ENCODE measurements around the gene KRT6B.

- TF ChIP-seq, protein P1, sequence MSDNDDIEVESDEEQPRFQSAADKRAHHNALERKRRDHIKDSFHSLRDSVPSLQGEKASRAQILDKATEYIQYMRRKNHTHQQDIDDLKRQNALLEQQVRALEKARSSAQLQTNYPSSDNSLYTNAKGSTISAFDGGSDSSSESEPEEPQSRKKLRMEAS (IDR thresholded peaks at IDR 0.05) = no peak
- TF ChIP-seq TAF1 (IDR thresholded peaks at IDR 0.05; ENCODE audit: low read depth) (no peak), TEAD4 (IDR thresholded peaks at IDR 0.05) (no peak), YY1 (IDR thresholded peaks at IDR 0.05; ENCODE audit: low read depth) (no peak)
Measured at GRCh38 chr12:52454411-52455201, 2.7 kb upstream of the KRT6B start.
